HUDEP-2 (cell line): ENCODE measurements around the gene POU2F3.

Source experiments
- DNase-seq, 76 experiments: peaks; one replicate each; lab custom pipeline; 2025; ENCODE audit not compliant: unreplicated experiment in 76 of 76; lab: John Stamatoyannopoulos, UW

Gene POU2F3

GRCh38 chr11:120210626-120211521, 29.1 kb upstream of the POU2F3 start, which contains the start of gene OAF:
Gene OAF, plus strand, starts transcription at chr11:120211032. Its CDS starts 248 bp downstream, at chr11:120211280.
- DNase-seq, result peak in 9 of 76 experiments; percentile 7 to 50 (median 18)

GRCh38 chr11:120211522-120212258, 28.2 kb upstream of the POU2F3 start:
- DNase-seq, result peak in 3 of 76 experiments; percentile 6 to 19 (median 12)

GRCh38 chr11:120212259-120212878, 27.6 kb upstream of the POU2F3 start:
- DNase-seq, result peak in 1 of 76 experiments; percentile 8

GRCh38 chr11:120212926-120213325, 27.0 kb upstream of the POU2F3 start:
- DNase-seq, result no peak

GRCh38 chr11:120214581-120214980, 25.4 kb upstream of the POU2F3 start:
- no peak for DNase-seq

GRCh38 chr11:120215634-120216033, 24.3 kb upstream of the POU2F3 start:
- DNase-seq, result no peak

- DNase-seq, result peak in 2 of 76 experiments; percentile 6 to 16
These were observed 23.4 kb upstream of the POU2F3 start for GRCh38 chr11:120216426-120217102.

GRCh38 chr11:120217526-120217925, 22.4 kb upstream of the POU2F3 start:
- DNase-seq, result no peak

- no peak for DNase-seq
These were observed 21.8 kb upstream of the POU2F3 start for GRCh38 chr11:120217941-120218694.

- no peak for DNase-seq
These were observed 21.3 kb upstream of the POU2F3 start for GRCh38 chr11:120218695-120219033.

- DNase-seq, result no peak
These were observed 20.6 kb upstream of the POU2F3 start for GRCh38 chr11:120219232-120219937.

- DNase-seq, result no peak
These were observed 19.8 kb upstream of the POU2F3 start for GRCh38 chr11:120219938-120220746.

- no peak for DNase-seq
These were observed 19.2 kb upstream of the POU2F3 start for GRCh38 chr11:120220747-120221037.

- no peak for DNase-seq
These were observed 18.7 kb upstream of the POU2F3 start for GRCh38 chr11:120221115-120221752.

- no peak for DNase-seq
These were observed 17.0 kb upstream of the POU2F3 start for GRCh38 chr11:120222916-120223315.

- DNase-seq, result no peak
These were observed 16.1 kb upstream of the POU2F3 start for GRCh38 chr11:120223793-120224192.

GRCh38 chr11:120224361-120224760, 15.6 kb upstream of the POU2F3 start:
- DNase-seq, result no peak
